ENCODE results near the gene CNTNAP2.

CNTNAP2 gene

GRCh38 chr7:147170341-147171012 is 1053.9 kb downstream of the CNTNAP2 start:
- DNase-seq = no peak

GRCh38 chr7:147171013-147171391 is 1054.4 kb downstream of the CNTNAP2 start:
- DNase-seq = no peak

GRCh38 chr7:147173883-147174282 is 1057.3 kb downstream of the CNTNAP2 start:
- DNase-seq = no peak

GRCh38 chr7:147182874-147183273 is 1066.3 kb downstream of the CNTNAP2 start:
- no peak for DNase-seq

- no peak for DNase-seq
Measured at GRCh38 chr7:147183276-147183675, 1066.7 kb downstream of the CNTNAP2 start.

GRCh38 chr7:147188467-147188866 is 1071.9 kb downstream of the CNTNAP2 start:
- no peak for DNase-seq

- no peak for DNase-seq
Measured at GRCh38 chr7:147193476-147193875, 1076.9 kb downstream of the CNTNAP2 start.

- DNase-seq = no peak
Measured at GRCh38 chr7:147196481-147196880, 1079.9 kb downstream of the CNTNAP2 start.

GRCh38 chr7:147197006-147197405 is 1080.4 kb downstream of the CNTNAP2 start:
- DNase-seq = no peak

- DNase-seq = no peak
Measured at GRCh38 chr7:147199868-147200267, 1083.3 kb downstream of the CNTNAP2 start.

GRCh38 chr7:147207988-147208387 is 1091.4 kb downstream of the CNTNAP2 start:
- DNase-seq = no peak

GRCh38 chr7:147231275-147231674 is 1114.7 kb downstream of the CNTNAP2 start:
- DNase-seq = no peak

GRCh38 chr7:147235645-147236382 is 1119.2 kb downstream of the CNTNAP2 start:
- no peak for DNase-seq

- DNase-seq = no peak
Measured at GRCh38 chr7:147240468-147240867, 1123.9 kb downstream of the CNTNAP2 start.

- DNase-seq = peak; percentile 12
Measured at GRCh38 chr7:147245274-147245673, 1128.7 kb downstream of the CNTNAP2 start.

GRCh38 chr7:147249956-147250355 is 1133.4 kb downstream of the CNTNAP2 start:
- no peak for DNase-seq

- no peak for DNase-seq
Measured at GRCh38 chr7:147251751-147252325, 1135.2 kb downstream of the CNTNAP2 start.

GRCh38 chr7:147261693-147262092 is 1145.1 kb downstream of the CNTNAP2 start:
- DNase-seq = no peak

- no peak for DNase-seq
Measured at GRCh38 chr7:147265528-147265927, 1148.9 kb downstream of the CNTNAP2 start.

GRCh38 chr7:147276106-147276505 is 1159.5 kb downstream of the CNTNAP2 start:
- DNase-seq = no peak

GRCh38 chr7:147276783-147277370 is 1160.3 kb downstream of the CNTNAP2 start:
- DNase-seq = peak; percentile 90

GRCh38 chr7:147279514-147279913 is 1162.9 kb downstream of the CNTNAP2 start:
- DNase-seq = no peak

GRCh38 chr7:147279964-147280374 is 1163.4 kb downstream of the CNTNAP2 start:
- DNase-seq = no peak

- DNase-seq = no peak
Measured at GRCh38 chr7:147282204-147282603, 1165.6 kb downstream of the CNTNAP2 start.
